GM18870 (cell line): ENCODE results near the gene ZNF786.
A peak's percentile ranks its signal among the peaks of the same experiment; 100 is the strongest.
"Not testable (repeated sequence)": the region's sequence is repeated elsewhere in the genome, so short reads cannot be mapped to it uniquely, and the experiment has no call there.

ENCODE experiments used
- ATAC-seq: cut with Tn5 transposase; IDR thresholded peaks from one replicate; pipeline ENCODE4 v1.9.1; 2021; ENCODE audit warnings: moderate library complexity; ENCODE audit not compliant: unreplicated experiment

ZNF786 gene

DNA sequence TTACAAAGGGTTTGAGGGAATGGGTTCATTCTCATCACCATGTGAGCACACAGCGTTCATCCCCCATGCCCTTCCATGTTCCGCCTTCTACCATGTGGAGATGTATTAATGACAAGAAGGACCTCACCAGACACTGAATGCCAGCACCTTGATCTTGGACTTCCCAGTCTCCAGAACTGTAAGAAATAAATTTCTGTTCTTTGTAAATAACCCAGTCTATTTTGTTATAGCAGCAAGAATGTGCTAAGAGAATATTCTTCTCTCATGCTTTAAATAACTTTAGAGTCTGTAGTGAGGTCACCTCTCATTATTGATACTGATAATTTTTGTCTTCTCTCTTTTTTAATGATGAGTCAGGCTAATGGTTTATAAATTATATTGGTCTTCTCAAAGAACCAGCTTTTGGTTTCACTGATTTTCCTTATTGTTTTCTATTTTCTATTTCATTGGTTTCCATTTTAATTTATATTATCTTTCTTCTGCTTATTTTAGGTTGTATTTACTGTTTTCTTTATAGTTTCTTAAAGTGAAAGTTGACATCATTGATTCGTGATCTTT is 59.1 kb downstream of the ZNF786 start:
- no peak for ATAC-seq

DNA sequence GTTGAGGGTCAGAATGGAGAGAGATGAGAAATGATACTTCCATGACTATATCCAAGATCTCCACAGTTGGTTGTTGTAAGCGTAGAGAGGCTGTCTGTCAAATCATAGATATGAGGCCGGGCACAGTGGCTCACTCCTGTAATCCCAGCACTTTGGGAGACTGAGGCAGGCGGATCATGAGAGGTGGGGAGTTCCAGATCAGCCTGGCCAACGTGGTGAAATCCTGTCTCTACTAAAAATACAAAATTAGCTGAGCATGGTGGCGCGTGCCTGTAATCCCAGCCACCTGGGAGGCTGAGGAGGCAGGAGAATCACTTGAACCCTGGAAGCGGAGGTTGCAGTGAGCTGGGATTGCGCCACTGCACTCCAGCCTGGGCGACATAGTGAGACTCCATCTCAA is 60.1 kb downstream of the ZNF786 start:
- not testable (repeated sequence) for ATAC-seq

DNA sequence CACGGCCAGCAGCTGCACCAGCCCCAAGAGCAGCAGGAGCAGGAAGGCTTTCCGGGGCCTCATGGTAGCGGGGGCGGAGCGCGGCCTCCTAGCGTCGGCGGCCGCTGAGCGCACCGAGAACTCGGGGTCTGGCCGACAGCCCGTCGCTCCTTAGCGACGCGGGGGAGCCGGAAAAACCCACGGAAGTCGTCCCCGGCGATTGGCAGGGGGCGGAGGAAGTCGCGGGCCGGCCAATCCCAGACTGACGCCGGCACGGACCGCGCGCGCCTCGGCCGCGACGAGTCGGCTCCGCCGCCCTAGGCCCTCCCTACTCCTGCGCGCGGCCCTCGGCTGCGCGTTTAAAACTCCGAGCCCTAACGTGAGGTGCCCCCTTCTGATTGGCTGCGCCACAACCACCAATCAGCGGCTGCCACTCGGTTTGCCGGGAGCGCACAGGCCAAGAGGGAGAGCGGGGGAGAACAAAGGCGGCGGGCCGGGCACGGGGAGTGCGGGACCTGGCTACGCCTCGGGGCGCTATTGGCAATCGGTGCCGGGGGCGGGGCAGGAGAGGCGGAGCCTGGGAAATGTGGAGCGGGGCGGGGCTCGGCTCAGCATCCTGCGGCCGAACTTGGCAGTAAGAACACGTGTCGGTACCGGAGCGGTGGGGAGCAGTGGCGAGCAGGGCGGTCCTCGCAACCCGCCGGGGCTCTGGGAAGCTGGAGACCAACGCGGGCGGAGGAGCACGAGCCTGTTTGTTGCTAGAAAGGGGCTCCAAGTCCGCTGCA is 62.0 kb downstream of the ZNF786 start, which contains the start of gene PDIA4:
PDIA4 (minus strand) TSS at position 160 of the 764 bp plus-strand sequence; CDS start at position 63, 97 bp downstream.
- ATAC-seq, result peak; percentile 93

DNA sequence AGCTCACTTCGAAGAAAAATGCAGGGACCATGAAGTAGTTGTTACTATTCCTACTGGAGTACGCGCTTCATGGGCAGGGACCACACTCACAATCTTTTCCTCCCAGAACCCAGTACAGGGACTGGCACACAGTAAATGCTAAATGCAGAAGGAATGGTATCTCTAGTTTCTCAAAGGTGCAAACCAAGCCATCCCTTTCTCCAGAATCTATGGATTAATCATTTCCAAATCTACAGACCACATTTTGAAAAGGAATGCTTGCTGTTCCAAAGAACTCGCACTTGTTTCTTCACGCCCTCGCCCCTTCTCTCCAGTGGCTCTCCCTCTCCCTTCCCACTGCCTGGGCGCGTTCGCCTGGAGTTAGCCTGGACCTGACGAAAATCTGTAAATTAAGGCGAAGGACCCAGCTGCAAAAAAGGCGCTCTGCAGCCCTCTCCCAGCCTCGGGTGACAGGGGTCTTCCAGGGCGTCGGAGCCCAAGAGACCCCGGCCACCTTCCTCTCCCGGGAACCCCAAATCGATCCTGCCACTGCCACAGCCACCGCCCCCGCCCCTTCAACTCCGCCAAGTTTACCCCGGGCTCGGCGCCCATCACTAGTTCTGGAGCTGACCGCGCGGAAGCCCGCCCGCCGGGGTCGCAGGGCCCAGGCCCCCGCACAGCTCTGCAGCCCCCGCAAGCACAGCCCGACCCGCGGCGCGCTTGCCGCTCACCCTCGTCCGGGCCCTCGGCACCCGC is 62.7 kb downstream of the ZNF786 start:
- no peak for ATAC-seq

DNA sequence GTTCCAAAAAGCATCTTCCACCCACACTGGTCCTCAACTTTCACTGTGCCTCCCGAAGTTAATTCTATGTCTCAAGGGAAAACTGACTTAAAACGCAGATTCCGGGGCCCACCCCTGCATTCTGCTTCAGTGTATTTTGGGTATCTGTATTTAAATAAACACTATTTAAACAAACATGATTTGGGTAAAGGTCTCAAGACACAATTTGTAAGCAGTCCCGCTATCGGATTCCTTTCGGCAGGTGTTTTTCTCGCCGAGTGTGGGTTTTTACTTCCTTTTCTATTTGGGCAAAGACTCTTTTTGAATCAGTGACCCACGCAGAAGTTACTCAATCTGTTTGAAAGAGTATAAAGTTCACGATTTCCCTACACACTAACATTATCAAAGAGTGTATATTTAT is 63.5 kb downstream of the ZNF786 start:
- no peak for ATAC-seq

DNA sequence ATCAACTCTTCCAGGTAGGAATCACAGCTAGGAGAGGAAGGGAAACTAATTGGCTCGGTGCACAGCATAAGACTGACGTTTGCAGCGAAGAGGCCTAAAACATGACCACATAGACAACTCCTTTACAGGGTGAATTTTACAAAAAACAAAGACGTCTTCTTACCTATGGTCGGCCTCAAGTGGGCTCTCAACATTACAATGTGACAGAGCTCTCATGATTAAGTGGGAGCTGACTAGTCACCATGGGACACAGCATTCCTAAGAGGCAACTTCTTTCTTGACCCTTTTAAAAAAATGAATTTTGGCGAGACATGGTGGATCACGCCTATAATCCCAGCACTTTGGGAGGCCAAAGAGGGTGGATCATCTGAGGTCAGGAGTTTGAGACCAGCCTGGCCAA is 66.9 kb downstream of the ZNF786 start:
- ATAC-seq, result no peak

DNA sequence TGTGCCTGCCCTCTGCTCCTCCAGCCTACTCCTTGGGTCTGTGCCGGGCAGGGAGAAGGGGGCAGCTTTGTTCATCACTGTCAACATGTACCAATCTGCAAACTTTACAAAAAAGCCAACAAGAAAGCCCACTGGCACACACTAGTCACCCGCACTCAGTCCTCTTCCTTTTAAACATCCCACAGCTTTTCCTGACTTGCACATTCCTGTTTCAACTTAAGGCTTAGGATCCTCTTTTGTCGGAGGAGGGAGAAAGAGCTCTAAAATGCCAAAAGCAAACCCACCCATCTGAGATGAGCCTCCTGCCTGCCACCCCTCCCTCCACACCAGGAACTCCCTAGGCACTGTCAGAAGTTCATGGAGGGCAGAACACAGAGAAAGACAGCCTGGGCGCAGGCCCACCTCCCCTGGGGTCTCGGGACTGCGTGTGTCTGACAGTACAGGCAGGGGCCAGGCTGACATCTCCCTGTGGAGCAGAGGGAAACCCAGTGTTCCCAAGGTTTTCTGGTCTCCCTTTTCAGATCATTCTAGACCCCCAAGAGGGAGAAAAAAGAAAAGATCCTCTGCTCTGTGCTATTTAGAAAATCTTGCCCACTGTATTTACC is 67.7 kb downstream of the ZNF786 start:
- no peak for ATAC-seq

DNA sequence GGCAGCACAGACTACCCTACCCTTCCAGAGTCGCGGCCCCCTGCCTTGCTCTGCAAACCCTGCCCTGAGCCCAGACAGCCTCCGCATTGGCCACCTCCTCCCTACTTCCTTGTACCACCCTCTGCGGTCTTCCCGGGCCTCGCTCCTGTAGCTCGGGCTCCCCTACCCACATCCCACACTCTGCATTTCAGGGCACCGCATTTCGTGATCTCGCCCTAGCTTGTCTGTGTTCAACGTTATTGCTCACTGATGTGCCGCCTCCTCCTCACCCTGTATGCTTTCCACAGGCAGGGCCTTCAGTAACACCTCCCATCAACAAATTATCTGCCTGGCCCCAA is 68.8 kb downstream of the ZNF786 start:
- no peak for ATAC-seq

DNA sequence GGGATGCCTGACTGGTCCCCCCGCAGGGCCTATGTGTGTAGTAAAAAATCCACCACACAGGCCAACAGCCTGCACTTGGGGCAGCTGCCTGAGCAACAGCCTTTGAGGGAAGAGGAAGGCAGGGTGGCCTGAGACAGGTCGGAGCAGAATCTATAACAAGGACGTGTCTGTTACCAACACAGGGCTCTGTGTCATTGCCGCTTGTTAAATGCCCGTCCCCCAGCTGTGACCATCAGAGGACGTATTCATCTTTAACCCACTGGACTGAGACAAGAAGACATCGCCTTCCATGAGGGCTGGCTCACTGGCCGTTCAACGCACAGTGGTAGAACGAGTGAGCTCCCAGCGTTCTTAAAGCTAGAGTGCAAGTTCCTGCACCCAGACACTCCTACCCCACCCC is 70.0 kb downstream of the ZNF786 start:
- no peak for ATAC-seq
